Vagina (tissue), 2 donors: Measurements from ENCODE around the gene TACR1.

ENCODE experiments used
- POLR2A ChIP-seq, 2 donors: fragments of 450-650 bp; IDR thresholded peaks; one replicate each; pipeline ENCODE4 v1.6.1; 2017; ENCODE audit warnings: antibody characterized with exemption in 2 of 2, mild to moderate bottlenecking in 2 of 2, moderate library complexity in 2 of 2
- POLR2AphosphoS5 ChIP-seq, 2 donors: sonication (generic); formaldehyde crosslinking; IDR thresholded peaks; one replicate each; pipeline ENCODE4 v1.9.0; 2017; ENCODE audit warnings: antibody characterized with exemption in 2 of 2, mild to moderate bottlenecking in 2 of 2, low read depth in 1 of 2; ENCODE audit not compliant: insufficient read depth in 1 of 2
- TF ChIP-seq, protein P1 (sequence below), 3 experiments: fragments of 450-650 bp in 2 of 3; fragments of 200-600 bp in 1 of 3; sonication (generic) in 1 of 3; IDR thresholded peaks; one replicate each; pipeline ENCODE4 v1.5.1; 2017 to 2019; ENCODE audit warnings: antibody characterized with exemption in 3 of 3, mild to moderate bottlenecking in 2 of 3, moderate library complexity in 2 of 3

DNA sequence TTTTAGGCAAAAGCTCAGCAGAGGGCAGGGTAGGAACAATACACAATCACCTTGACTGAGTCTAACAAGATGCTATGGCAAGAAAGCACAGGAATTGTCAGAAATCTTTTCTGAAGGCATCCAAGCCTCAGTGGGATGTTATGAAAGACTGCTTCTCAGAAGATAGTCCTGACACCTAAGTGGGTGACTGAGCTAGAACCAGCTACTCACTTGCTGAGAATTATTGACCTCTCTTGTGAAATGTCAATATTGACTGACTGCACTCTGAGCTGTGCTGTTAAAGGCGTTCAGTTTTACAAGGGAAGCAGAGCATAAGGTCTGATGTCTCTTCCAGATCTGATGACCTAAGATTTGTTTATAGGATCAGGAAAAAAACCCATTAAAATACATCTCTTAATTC is 46.1 kb downstream of the TACR1 start:
- TF ChIP-seq, protein P1, sequence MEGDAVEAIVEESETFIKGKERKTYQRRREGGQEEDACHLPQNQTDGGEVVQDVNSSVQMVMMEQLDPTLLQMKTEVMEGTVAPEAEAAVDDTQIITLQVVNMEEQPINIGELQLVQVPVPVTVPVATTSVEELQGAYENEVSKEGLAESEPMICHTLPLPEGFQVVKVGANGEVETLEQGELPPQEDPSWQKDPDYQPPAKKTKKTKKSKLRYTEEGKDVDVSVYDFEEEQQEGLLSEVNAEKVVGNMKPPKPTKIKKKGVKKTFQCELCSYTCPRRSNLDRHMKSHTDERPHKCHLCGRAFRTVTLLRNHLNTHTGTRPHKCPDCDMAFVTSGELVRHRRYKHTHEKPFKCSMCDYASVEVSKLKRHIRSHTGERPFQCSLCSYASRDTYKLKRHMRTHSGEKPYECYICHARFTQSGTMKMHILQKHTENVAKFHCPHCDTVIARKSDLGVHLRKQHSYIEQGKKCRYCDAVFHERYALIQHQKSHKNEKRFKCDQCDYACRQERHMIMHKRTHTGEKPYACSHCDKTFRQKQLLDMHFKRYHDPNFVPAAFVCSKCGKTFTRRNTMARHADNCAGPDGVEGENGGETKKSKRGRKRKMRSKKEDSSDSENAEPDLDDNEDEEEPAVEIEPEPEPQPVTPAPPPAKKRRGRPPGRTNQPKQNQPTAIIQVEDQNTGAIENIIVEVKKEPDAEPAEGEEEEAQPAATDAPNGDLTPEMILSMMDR (IDR thresholded peaks at IDR 0.05): no peak
- TF ChIP-seq POLR2A (IDR thresholded peaks at IDR 0.05): no peak
- TF ChIP-seq POLR2AphosphoS5 (IDR thresholded peaks at IDR 0.05; ENCODE audit: insufficient read depth in 1 of 2, low read depth in 1 of 2): no peak
